ENCODE measurements around the gene SLC25A17.
A peak's percentile ranks its signal among the peaks of the same experiment; 100 is the strongest.

SLC25A17 gene

DNA sequence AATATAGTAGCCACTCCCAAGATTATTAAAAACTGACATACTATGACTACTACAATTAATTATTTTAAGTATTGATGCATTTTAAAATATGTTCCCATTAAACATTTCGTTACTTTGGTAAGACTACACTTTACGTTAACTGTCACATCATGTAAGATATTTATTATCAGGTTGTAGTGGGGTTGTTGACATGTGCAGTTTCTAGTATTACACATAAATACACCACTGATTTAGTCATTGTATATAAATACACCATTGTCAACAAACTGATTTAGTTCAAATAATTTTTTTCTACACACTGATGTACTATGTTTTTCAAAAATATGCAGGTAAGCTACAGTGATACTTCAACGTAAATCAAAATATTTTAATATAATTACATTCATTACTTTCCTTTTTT is 25.8 kb upstream of the SLC25A17 start:
- WGBS (ENCODE audit: extremely low coverage, insufficient coverage, insufficient read length): no CpG with 5 or more reads among the region's 3 CpGs
- Histone ChIP-seq H3K4me3 (ENCODE audit: low read depth, low read length) (no peak overlapping the region), H3K79me1 (ENCODE audit: low read length) (no peaks in the 10 kb centered on the region)

DNA sequence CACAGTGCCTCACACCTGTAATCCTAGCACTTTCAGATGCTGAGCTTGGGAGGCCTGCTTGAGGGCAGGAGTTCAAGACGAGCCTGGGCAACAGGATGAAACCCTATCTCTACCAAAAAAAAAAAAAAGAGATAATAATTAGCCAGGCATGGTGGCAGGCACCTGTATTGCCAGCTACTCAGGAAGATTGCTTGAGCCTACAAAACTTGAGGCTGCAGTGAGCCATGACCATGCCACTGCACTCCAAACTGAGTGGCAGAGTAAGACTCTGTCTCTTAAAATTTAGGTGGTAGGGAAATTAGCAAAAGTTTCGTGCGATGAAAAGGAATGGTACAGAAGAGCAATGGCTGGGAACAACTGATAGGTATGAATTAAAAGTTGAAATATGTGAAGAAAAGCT is 19.3 kb upstream of the SLC25A17 start:
- H3K23ac ChIP-seq (ENCODE audit: low read length): no peak overlapping the region
- no peak overlapping the region for H3K18ac ChIP-seq (ENCODE audit: low read length)
- no peaks in the 10 kb centered on the region for H3K9me3 ChIP-seq (ENCODE audit: insufficient read depth, low read depth, low read length)
- no peak overlapping the region for H2BK120ac ChIP-seq (ENCODE audit: insufficient read depth, low read length, poor library complexity)
- no peak for DNase-seq
- no peak overlapping the region for H3K9ac ChIP-seq (ENCODE audit: low read length)
- H3K27ac ChIP-seq (ENCODE audit: low read depth, low read length): no peak overlapping the region
- no peak overlapping the region for H3K4me3 ChIP-seq (ENCODE audit: low read depth, low read length)
- no CpG with 5 or more reads among the region's 3 CpGs for WGBS (ENCODE audit: extremely low coverage, insufficient coverage, insufficient read length)
- no peaks in the 10 kb centered on the region for H3K79me1 ChIP-seq (ENCODE audit: low read length)
- no peaks in the 10 kb centered on the region for H3K4me1 ChIP-seq (ENCODE audit: control insufficient read depth in 1 of 2, insufficient read depth in 2 of 2, low read length in 2 of 2)
- no peak overlapping the region for H4K12ac ChIP-seq (ENCODE audit: low read depth, low read length)
- no peak overlapping the region for H2BK5ac ChIP-seq (ENCODE audit: low read depth, low read length, poor library complexity)
- H4K8ac ChIP-seq (ENCODE audit: low read depth, low read length): no peak overlapping the region
- H3K36me3 ChIP-seq (ENCODE audit: control insufficient read depth in 1 of 2, insufficient read depth in 2 of 2, low read length in 2 of 2): peaks cover 24 to 42% of the 10 kb centered on the region in 2 experiments
- H3K4me2 ChIP-seq (ENCODE audit: low read length): no peak overlapping the region
- no peak overlapping the region for H2BK12ac ChIP-seq (ENCODE audit: low read length)
- no peak overlapping the region for H3K14ac ChIP-seq (ENCODE audit: low read length)
- no peak overlapping the region for H2AK5ac ChIP-seq (ENCODE audit: low read length)
- H3K4ac ChIP-seq (ENCODE audit: low read depth, low read length): peak overlapping the region; percentile 36
- H3K27me3 ChIP-seq (ENCODE audit: insufficient read depth, low read length): no peaks in the 10 kb centered on the region
- no peaks in the 10 kb centered on the region for H3K79me2 ChIP-seq (ENCODE audit: control insufficient read depth, insufficient read depth, low read length, poor library complexity)
- H4K91ac ChIP-seq (ENCODE audit: low read depth, low read length): no peak overlapping the region
- H2AFZ ChIP-seq (ENCODE audit: insufficient read depth, low read length, poor library complexity): no peak overlapping the region

More for the DNA sequence above, 25.8 kb upstream of the SLC25A17 start:
- Histone ChIP-seq H2AFZ (ENCODE audit: insufficient read depth, low read length, poor library complexity) (no peak overlapping the region), H3K18ac (ENCODE audit: low read length) (no peak overlapping the region), H3K36me3 (ENCODE audit: control insufficient read depth in 1 of 2, insufficient read depth in 2 of 2, low read length in 2 of 2) (peaks cover 34 to 38% of the 10 kb centered on the region in 2 experiments), H3K9me3 (ENCODE audit: insufficient read depth, low read depth, low read length) (no peaks in the 10 kb centered on the region), H3K14ac (ENCODE audit: low read length) (no peak overlapping the region), H3K4ac (ENCODE audit: low read depth, low read length) (no peak overlapping the region), H3K27ac (ENCODE audit: low read depth, low read length) (no peak overlapping the region), H2BK12ac (ENCODE audit: low read length) (no peak overlapping the region), H4K12ac (ENCODE audit: low read depth, low read length) (no peak overlapping the region), H3K4me1 (ENCODE audit: control insufficient read depth in 1 of 2, insufficient read depth in 2 of 2, low read length in 2 of 2) (no peaks in the 10 kb centered on the region), H3K23ac (ENCODE audit: low read length) (no peak overlapping the region), H4K8ac (ENCODE audit: low read depth, low read length) (no peak overlapping the region), H3K4me2 (ENCODE audit: low read length) (no peak overlapping the region), H3K79me2 (ENCODE audit: control insufficient read depth, insufficient read depth, low read length, poor library complexity) (no peaks in the 10 kb centered on the region), H2AK5ac (ENCODE audit: low read length) (no peak overlapping the region), H3K9ac (ENCODE audit: low read length) (no peak overlapping the region), H4K91ac (ENCODE audit: low read depth, low read length) (no peak overlapping the region), H2BK120ac (ENCODE audit: insufficient read depth, low read length, poor library complexity) (no peak overlapping the region), H3K27me3 (ENCODE audit: insufficient read depth, low read length) (no peaks in the 10 kb centered on the region), H2BK5ac (ENCODE audit: low read depth, low read length, poor library complexity) (no peak overlapping the region)
- DNase-seq: no peak

DNA sequence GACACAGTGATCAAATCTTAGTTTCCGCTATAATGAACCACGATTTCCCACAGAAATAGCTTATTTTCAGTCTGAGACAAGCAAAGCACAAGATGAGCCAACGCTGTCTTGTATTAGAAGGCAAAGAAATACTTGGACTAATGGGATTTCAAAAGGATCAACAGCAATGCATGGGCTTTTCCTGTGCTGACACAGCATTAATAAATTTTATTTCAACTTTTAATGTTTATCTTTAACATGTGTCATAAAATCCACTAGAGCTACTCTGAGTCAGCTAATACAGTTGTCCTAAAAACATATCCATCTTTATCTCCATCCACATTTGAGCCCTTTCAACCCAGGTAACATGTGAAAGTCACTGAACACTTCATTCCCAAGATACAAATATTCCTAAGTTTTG is 15.5 kb upstream of the SLC25A17 start:
- no peak overlapping the region for H3K23ac ChIP-seq (ENCODE audit: low read length)

DNA sequence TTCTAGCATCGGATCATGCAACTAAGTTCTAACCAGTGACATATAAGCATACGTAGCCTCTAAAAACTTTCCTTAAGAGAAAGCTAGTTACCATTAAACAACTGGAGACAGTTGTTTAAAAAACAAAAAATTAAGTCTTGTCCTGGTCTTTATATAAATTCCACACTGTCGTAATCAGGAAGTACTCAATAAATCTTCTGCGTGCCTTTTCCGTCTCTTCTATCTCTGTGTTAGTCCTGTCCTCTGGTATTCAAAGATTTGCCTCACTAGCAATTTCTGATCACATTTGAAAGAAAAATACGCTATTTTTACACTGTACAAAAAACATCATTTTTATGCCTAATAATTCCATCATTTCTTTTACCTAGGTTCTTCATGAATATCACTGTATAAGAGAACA is 10.0 kb upstream of the SLC25A17 start:
- no peaks in the 10 kb centered on the region for H3K79me1 ChIP-seq (ENCODE audit: low read length)
- H3K36me3 ChIP-seq (ENCODE audit: control insufficient read depth in 1 of 2, insufficient read depth in 2 of 2, low read length in 2 of 2): peaks cover 17 to 21% of the 10 kb centered on the region in 2 experiments
- H4K91ac ChIP-seq (ENCODE audit: low read depth, low read length): no peak overlapping the region
- no peak overlapping the region for H2AFZ ChIP-seq (ENCODE audit: insufficient read depth, low read length, poor library complexity)
- no peak overlapping the region for H3K27ac ChIP-seq (ENCODE audit: low read depth, low read length)
- H3K9me3 ChIP-seq (ENCODE audit: insufficient read depth, low read depth, low read length): no peaks in the 10 kb centered on the region
- no peak overlapping the region for H2BK5ac ChIP-seq (ENCODE audit: low read depth, low read length, poor library complexity)
- no peaks in the 10 kb centered on the region for H3K4me1 ChIP-seq (ENCODE audit: control insufficient read depth in 1 of 2, insufficient read depth in 2 of 2, low read length in 2 of 2)
- H3K23ac ChIP-seq (ENCODE audit: low read length): no peak overlapping the region
- no peak for DNase-seq
- WGBS (ENCODE audit: extremely low coverage, insufficient coverage, insufficient read length): no CpG with 5 or more reads among the region's 6 CpGs
- no peak overlapping the region for H3K14ac ChIP-seq (ENCODE audit: low read length)
- H3K18ac ChIP-seq (ENCODE audit: low read length): no peak overlapping the region
- no peak overlapping the region for H3K9ac ChIP-seq (ENCODE audit: low read length)
- H3K4ac ChIP-seq (ENCODE audit: low read depth, low read length): no peak overlapping the region
- no peaks in the 10 kb centered on the region for H3K79me2 ChIP-seq (ENCODE audit: control insufficient read depth, insufficient read depth, low read length, poor library complexity)
- no peak overlapping the region for H4K8ac ChIP-seq (ENCODE audit: low read depth, low read length)
- H2BK120ac ChIP-seq (ENCODE audit: insufficient read depth, low read length, poor library complexity): no peak overlapping the region
- H3K27me3 ChIP-seq (ENCODE audit: insufficient read depth, low read length): no peaks in the 10 kb centered on the region
- no peak overlapping the region for H2BK12ac ChIP-seq (ENCODE audit: low read length)
- no peak overlapping the region for H4K12ac ChIP-seq (ENCODE audit: low read depth, low read length)
- no peak overlapping the region for H2AK5ac ChIP-seq (ENCODE audit: low read length)
- no peak overlapping the region for H3K4me2 ChIP-seq (ENCODE audit: low read length)
- no peak overlapping the region for H3K4me3 ChIP-seq (ENCODE audit: low read depth, low read length)

More for the DNA sequence above, 15.5 kb upstream of the SLC25A17 start:
- H3K79me1 ChIP-seq (ENCODE audit: low read length): no peaks in the 10 kb centered on the region
- H4K8ac ChIP-seq (ENCODE audit: low read depth, low read length): no peak overlapping the region
- no CpG with 5 or more reads among the region's 3 CpGs for WGBS (ENCODE audit: extremely low coverage, insufficient coverage, insufficient read length)
- no peaks in the 10 kb centered on the region for H3K27me3 ChIP-seq (ENCODE audit: insufficient read depth, low read length)
- no peak overlapping the region for H2AFZ ChIP-seq (ENCODE audit: insufficient read depth, low read length, poor library complexity)
- no peaks in the 10 kb centered on the region for H3K9me3 ChIP-seq (ENCODE audit: insufficient read depth, low read depth, low read length)
- no peak overlapping the region for H4K91ac ChIP-seq (ENCODE audit: low read depth, low read length)
- H3K4me1 ChIP-seq (ENCODE audit: control insufficient read depth in 1 of 2, insufficient read depth in 2 of 2, low read length in 2 of 2): no peaks in the 10 kb centered on the region
- H3K36me3 ChIP-seq (ENCODE audit: control insufficient read depth in 1 of 2, insufficient read depth in 2 of 2, low read length in 2 of 2): peaks cover 27 to 43% of the 10 kb centered on the region in 2 experiments
- no peak overlapping the region for H3K14ac ChIP-seq (ENCODE audit: low read length)
- H2BK12ac ChIP-seq (ENCODE audit: low read length): no peak overlapping the region
- no peak overlapping the region for H3K4me3 ChIP-seq (ENCODE audit: low read depth, low read length)
- H4K12ac ChIP-seq (ENCODE audit: low read depth, low read length): no peak overlapping the region
- no peak overlapping the region for H3K18ac ChIP-seq (ENCODE audit: low read length)
- no peak overlapping the region for H2BK120ac ChIP-seq (ENCODE audit: insufficient read depth, low read length, poor library complexity)
- H2BK5ac ChIP-seq (ENCODE audit: low read depth, low read length, poor library complexity): no peak overlapping the region
- DNase-seq: no peak
- no peak overlapping the region for H2AK5ac ChIP-seq (ENCODE audit: low read length)
- no peak overlapping the region for H3K4ac ChIP-seq (ENCODE audit: low read depth, low read length)
- H3K4me2 ChIP-seq (ENCODE audit: low read length): no peak overlapping the region
- no peak overlapping the region for H3K27ac ChIP-seq (ENCODE audit: low read depth, low read length)
- H3K79me2 ChIP-seq (ENCODE audit: control insufficient read depth, insufficient read depth, low read length, poor library complexity): no peaks in the 10 kb centered on the region
- H3K9ac ChIP-seq (ENCODE audit: low read length): no peak overlapping the region
